ENCODE measurements around the gene THEMIS.

DNA sequence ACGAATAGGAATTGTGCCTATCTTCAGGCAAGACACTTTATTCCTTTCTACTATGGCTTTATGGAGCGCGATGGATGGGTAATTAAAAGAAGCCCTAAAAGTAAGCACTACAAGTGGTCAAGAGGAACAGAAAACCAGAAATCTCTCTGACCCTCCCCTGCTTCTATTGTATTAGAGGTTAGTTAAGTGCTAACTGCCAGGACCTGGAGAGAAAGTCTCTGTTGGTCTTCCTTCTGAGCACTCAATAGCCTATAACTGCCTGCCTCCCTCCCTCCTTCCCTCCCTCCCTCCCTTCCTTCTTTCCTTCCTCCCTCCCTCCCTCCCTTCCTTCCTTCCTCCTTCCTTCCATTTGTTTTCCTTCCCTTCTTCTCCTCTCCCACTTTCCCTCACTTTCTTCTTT, 190.2 kb downstream of the THEMIS start:
- TF ChIP-seq, protein P1, sequence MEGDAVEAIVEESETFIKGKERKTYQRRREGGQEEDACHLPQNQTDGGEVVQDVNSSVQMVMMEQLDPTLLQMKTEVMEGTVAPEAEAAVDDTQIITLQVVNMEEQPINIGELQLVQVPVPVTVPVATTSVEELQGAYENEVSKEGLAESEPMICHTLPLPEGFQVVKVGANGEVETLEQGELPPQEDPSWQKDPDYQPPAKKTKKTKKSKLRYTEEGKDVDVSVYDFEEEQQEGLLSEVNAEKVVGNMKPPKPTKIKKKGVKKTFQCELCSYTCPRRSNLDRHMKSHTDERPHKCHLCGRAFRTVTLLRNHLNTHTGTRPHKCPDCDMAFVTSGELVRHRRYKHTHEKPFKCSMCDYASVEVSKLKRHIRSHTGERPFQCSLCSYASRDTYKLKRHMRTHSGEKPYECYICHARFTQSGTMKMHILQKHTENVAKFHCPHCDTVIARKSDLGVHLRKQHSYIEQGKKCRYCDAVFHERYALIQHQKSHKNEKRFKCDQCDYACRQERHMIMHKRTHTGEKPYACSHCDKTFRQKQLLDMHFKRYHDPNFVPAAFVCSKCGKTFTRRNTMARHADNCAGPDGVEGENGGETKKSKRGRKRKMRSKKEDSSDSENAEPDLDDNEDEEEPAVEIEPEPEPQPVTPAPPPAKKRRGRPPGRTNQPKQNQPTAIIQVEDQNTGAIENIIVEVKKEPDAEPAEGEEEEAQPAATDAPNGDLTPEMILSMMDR (IDR thresholded peaks at IDR 0.05 in 8 of 11, conservative IDR thresholded peaks at IDR 0.05 in 3 of 11), result no peak
- TF ChIP-seq POLR2A (IDR thresholded peaks at IDR 0.05), result no peak

Data from spleen (tissue), 7 donors.